Measurements from ENCODE around the gene COBLL1.

GRCh38 chr2:164873210-164873908 is 31.7 kb upstream of the COBLL1 start:
- TF ChIP-seq EZH2 (IDR thresholded peaks at IDR 0.05; ENCODE audit: low read length, unreplicated experiment) (no peak), EZH2phosphoT487 (IDR thresholded peaks at IDR 0.05; ENCODE audit: borderline replicate concordance, low read length) (no peak)
- TF ChIP-seq, protein P1, sequence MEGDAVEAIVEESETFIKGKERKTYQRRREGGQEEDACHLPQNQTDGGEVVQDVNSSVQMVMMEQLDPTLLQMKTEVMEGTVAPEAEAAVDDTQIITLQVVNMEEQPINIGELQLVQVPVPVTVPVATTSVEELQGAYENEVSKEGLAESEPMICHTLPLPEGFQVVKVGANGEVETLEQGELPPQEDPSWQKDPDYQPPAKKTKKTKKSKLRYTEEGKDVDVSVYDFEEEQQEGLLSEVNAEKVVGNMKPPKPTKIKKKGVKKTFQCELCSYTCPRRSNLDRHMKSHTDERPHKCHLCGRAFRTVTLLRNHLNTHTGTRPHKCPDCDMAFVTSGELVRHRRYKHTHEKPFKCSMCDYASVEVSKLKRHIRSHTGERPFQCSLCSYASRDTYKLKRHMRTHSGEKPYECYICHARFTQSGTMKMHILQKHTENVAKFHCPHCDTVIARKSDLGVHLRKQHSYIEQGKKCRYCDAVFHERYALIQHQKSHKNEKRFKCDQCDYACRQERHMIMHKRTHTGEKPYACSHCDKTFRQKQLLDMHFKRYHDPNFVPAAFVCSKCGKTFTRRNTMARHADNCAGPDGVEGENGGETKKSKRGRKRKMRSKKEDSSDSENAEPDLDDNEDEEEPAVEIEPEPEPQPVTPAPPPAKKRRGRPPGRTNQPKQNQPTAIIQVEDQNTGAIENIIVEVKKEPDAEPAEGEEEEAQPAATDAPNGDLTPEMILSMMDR (conservative IDR thresholded peaks at IDR 0.05; ENCODE audit: low read depth, low read length): no peak

Data from PC-3 (cell line).